ENCODE data around the gene TSKU.
A peak's percentile ranks its signal among the peaks of the same experiment; 100 is the strongest.

The TSKU gene, protein sequence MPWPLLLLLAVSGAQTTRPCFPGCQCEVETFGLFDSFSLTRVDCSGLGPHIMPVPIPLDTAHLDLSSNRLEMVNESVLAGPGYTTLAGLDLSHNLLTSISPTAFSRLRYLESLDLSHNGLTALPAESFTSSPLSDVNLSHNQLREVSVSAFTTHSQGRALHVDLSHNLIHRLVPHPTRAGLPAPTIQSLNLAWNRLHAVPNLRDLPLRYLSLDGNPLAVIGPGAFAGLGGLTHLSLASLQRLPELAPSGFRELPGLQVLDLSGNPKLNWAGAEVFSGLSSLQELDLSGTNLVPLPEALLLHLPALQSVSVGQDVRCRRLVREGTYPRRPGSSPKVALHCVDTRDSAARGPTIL

GRCh38 chr11:76783294-76783895, at the start of gene TSKU:
TSS of gene TSKU (plus strand) at chr11:76783356. CDS start at chr11:76795617, 12,261 bp downstream.
- no peak for DNase-seq

GRCh38 chr11:76733906-76734305, 49.2 kb upstream of the TSKU start:
- peak; percentile 39 to 68 for DNase-seq

GRCh38 chr11:76734456-76735420, 48.4 kb upstream of the TSKU start:
- no peak for DNase-seq

- no peak for DNase-seq
Measured at GRCh38 chr11:76735841-76736240, 47.3 kb upstream of the TSKU start.

DNA sequence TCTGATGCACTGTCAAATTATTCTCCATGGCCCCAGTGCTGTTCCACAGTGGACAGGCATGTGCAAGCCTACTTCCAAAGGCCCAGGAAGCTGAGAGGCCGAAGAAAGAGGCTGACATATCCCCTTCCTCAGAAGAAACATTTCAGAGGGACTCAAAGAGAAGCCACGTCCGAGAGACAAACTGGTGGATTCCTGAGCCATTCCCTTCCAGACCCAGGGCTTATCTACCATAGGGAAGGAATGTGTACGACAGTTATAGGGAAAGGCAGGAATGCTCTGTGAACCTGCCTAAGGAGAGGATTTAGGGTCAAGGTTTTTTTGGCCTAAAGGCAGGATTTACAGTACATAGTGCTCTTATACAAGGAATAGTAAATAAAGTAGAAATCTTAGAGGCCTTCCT, 46.9 kb upstream of the TSKU start:
- no peak for DNase-seq

DNA sequence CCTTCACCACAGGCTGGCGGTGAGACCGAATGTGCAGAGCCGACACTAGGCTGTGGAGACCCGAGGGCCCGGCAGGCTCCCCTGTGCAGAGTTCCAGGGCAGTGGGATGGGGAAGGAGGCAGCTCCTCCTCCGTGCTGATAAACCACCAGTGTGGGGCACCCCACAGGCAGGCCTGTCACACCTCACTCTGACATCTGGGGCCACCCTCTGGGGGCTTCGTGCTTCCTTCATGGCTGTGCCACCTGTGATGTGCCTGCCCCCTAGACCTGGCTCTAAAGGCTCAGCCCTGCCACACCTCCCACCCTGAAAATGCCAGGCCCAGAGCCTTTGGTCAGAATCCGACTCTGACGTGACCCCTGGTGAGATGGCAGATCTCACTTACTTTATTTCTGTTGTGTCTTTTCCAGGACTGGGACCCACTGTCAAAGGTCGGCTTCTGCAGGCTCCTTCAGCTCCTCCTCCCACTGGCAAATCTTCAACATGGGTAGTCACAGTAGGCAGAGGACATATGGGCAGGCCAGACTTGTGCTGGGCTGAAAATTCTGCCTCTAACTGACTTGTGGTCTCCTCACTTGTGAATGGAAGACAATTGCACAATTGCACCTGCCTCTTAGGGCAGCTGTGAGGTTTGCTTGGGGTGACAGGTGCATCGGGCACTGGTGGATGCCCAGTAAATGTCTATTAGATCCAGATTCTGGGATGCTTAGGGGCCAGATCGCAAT, 46.2 kb upstream of the TSKU start:
- DNase-seq, result no peak

DNA sequence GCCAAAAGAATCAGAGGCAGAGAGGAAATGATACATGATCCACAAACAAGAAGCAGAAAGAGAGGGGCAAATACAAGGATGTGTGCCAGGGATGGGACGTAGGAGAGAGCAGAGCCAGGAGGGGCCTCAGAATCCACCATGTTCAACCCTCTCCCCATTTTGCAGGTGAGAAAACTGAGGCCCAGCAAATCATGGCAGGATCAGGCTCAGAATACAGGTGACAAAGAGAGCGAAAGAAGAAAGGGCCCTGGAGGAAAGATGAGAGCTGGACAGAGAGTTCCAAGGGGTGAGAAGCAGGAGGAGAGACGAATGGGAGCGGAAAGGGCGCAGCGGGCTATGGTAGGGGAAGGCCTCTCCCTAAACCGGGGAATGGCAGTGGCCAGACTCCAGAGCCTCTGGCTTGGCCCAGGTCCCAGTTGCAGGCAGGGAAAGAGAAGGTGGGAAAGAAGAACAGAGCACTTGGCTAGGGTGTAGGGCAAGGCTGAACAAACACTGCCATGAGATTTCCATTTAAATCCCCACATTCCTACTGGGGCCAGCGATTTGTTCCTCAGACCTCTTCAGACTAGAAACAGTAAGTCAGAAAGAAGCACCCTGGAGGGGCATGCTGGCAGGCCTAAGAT, 44.4 kb upstream of the TSKU start:
- DNase-seq, result no peak

DNA sequence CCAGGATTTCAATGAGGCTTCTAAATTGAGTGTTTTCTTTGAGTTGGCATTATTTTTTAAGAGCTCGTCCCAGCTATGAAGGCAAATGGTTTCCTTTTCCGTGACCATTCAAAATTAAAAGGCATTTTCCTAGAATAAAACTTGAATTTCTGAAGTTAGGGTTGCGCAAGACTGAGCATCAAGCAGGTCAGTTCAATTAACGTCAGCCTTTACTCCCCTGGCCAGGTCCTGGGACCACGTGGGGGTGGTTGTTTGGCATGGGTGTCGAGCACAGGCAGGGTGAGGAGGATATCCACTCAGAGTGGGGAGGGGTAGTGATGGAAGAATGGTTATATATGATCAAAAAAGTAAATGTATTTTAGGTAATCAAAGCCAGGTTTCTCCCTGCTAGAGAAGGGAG, 43.4 kb upstream of the TSKU start:
- no peak for DNase-seq

DNA sequence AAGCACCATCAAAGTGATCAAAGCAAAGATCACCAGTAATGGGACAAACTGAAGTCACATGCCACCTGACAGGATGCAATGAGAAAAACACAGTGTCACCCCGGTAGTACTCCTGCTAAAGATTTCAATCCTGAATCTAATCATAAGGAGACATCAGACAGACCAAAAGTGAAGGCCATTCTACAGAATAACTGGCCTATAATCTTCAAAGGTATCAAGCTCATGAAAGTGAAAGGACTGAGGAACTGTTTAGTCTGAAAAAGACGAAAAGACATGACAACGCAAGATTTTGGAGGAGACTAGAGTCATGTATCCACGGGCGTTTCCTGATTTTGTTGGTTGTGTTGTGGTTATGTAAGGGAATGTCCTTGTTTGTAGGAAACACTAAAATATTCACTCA, 42.4 kb upstream of the TSKU start:
- no peak for DNase-seq

DNA sequence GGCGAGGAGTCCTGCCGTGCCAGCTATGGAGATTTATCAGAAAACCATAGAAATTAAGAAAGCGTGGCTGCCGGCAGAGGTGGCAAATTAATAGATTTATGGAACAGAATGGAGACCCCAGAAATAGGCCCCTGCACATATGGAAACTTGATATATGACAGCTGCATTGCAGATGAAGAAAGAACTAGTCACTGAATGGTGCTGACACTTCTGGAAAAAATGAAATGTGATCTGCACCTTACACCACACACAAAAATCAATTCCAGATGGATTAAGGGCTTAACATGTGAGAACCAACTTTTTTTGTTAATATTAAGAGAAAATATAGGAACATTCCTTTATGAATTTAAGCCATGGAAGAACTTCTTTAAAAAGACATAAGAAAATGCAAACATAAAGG, 40.3 kb upstream of the TSKU start:
- no peak for DNase-seq

DNA sequence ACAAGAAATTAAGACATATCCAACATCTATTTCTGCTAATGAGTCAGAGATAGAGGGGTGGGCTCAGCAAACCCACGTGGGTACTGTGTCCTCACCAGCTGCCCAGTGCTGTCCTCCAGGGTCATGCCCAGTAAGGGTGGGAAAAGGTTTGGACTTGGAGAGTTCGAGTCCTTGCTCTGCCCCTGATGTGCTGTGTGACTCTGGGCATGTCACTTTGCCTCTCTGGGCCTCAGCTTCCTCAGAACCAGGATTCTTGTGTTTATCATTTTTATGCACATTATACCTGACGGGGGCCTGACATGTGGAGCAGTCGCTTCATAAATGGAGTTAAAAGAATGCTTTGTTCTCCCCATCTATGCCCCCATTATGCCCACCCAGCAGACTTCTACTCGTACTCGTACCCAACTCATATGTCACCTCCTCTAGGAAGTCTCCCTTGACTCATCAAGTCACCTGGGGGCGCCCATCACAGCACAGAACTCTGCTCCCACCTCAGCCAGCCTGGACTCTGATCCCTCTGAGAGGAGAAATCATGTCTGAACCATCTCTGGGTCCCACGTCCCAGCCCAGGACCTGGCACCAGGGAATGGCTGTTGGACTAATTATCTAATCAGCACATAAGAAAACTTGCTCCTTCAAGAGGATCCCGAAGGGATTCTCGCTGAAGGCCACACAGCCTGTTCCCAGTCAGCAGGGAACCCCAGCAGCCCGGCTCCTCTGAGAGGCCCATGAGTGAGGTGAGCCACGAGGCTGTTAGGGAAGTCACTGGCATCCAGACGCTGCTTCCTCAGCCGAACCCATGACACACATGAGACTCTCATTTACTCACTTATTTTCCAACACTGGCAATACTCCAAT, 38.7 kb upstream of the TSKU start:
- DNase-seq, result no peak

DNA sequence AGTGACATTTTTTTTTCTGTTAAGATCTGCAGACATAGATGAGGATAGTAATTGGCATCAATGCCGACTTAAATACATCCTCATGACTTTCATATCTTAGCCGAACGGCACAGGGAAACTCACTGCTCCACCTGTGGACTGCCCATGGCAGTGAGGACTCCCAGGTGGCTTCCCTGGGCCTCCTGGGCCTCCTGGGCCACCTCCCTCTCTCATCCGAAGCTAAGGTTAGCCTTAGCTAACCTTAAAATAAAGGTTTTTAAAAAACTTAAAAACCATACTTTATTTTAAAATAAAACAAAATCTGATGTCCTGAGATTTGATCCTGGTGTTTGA, 38.1 kb upstream of the TSKU start:
- no peak for DNase-seq

DNA sequence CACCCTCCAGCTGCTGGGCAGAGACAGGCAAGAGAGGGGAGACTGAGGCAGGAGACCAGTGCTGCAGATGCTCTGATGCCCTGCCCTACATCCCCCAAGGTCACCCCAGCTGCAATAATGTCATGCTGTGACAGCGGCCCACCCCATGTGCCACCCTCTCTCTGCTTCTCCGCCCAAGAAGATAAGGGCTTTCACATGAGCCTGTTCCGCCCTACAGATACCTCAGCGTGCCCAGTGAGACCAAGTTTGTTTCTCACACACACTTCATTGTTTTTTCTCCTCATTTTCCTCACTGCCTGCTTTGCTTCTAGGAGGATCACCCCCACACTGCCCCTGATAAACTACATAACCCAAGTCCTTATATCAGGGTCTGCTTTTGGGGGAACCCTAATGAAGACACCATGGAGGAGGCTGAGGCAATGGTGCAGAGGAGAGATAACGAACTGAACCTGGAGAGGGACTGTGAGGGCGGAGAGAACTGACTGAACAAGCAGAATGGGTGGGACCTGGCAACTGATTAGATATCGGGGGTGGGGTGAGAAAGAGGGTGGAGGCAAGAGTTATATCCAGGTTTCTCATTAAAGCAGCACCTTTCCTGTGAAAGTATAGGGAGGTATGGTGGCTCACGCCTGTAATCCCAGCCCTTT, 37.5 kb upstream of the TSKU start:
- no peak for DNase-seq

- DNase-seq, result no peak
Measured at GRCh38 chr11:76747153-76747914, 35.8 kb upstream of the TSKU start.

GRCh38 chr11:76747915-76748860, 35.0 kb upstream of the TSKU start:
- DNase-seq, result no peak

GRCh38 chr11:76748948-76749347, 34.2 kb upstream of the TSKU start:
- DNase-seq, result no peak

DNA sequence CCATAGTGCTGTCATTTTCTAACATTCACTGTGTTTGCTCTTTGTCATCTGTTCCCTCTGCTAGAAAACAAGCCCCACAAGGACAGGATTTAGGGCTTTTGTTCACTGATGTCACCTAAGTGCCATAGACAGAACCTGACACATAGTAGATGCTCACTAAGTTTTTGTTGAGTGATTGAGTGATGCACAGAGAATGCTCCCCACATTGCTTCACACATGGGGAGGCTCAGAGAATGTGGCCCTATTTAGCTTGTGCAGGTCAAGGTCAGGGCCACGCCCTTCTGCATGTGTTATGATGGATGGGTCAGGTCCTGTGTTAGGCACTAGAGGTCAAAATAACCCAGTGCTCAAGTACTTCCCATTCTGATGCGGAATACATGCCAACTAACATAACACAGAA, 33.1 kb upstream of the TSKU start:
- no peak for DNase-seq

DNA sequence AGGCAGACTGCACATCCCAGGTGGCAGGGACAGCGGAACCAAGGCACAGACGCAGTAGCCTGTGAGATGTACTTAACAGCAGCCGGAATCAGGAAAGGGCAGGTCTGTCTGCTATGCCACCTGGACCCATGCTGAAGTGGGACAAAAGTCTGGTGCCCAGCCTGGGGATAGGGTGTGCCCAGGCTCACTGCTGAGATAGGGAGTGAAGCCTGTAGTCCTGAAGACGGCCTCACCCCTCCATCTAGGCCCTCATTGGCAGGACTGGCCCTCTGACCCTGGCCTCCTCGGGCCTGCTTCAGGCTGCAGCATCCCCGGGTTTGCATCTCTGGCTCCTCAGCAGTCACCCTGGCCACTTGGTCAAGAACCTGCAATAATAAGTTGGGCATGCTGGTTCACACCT, 32.4 kb upstream of the TSKU start:
- DNase-seq, result no peak

Data from CD4-positive, alpha-beta T cell treated with Interleukin-1 beta for 1 hour (primary cell).